ENCODE results near the gene NBAS. TPM values are rescaled to one million over a fixed set of nuclear protein-coding genes. Genes with fewer than 3 reads are reported as not detected.

Gene NBAS
- total and polyA plus RNA-seq, 2 of the 4 experiments (the other 2 are of a cell fraction), result 22.3 to 105 TPM

- Histone ChIP-seq H2BK120ac (ENCODE audit: low read depth, low read length) (no peak overlapping the region), H3K36me3 (ENCODE audit: control insufficient read depth, insufficient read depth, low read length) (no peaks in the 10 kb centered on the region), H4K8ac (ENCODE audit: low read depth in 2 of 2, low read length in 2 of 2) (no peak overlapping the region), H3K9ac (ENCODE audit: low read depth, low read length) (no peak overlapping the region), H3K4me3 (ENCODE audit: insufficient read depth, low read depth, low read length) (no peak overlapping the region), H2AK5ac (ENCODE audit: low read depth, low read length) (no peak overlapping the region), H2BK20ac (ENCODE audit: low read depth, low read length) (no peak overlapping the region), H2BK5ac (ENCODE audit: low read depth, low read length, poor library complexity, severe bottlenecking) (no peak overlapping the region), H3K23ac (ENCODE audit: low read depth, low read length) (no peak overlapping the region), H2AFZ (replicated peaks; ENCODE audit: low read length, poor library complexity) (no peak overlapping the region), H3K56ac (ENCODE audit: extremely low read depth, insufficient read depth, low read length) (no peak overlapping the region), H3K9me3 (ENCODE audit: control insufficient read depth, insufficient read depth, low read length) (peaks cover 3% of the 10 kb centered on the region; the same call in 1 of the 2 replicates), H3K27ac (ENCODE audit: insufficient read depth, low read length) (no peak overlapping the region), H2BK15ac (ENCODE audit: low read depth, low read length) (no peak overlapping the region), H2AK9ac (replicated peaks; ENCODE audit: low read depth, low read length, poor library complexity) (no peak overlapping the region), H3K4me1 (ENCODE audit: control insufficient read depth, insufficient read depth, low read length) (no peaks in the 10 kb centered on the region), H3K4ac (ENCODE audit: low read depth, low read length) (no peak overlapping the region), H3K14ac (replicated peaks; ENCODE audit: low read depth, low read length) (no peak overlapping the region), H4K91ac (ENCODE audit: insufficient read depth, low read depth, low read length) (no peak overlapping the region), H3K18ac (ENCODE audit: low read depth, low read length) (no peak overlapping the region), H4K20me1 (ENCODE audit: insufficient read depth, low read length) (no peaks in the 10 kb centered on the region), H4K5ac (ENCODE audit: low read depth, low read length) (no peak overlapping the region), H3K4me2 (ENCODE audit: low read depth, low read length) (no peak overlapping the region), H3K27me3 (ENCODE audit: control insufficient read depth, insufficient read depth, low read length) (no peaks in the 10 kb centered on the region), H3K79me1 (ENCODE audit: low read depth in 1 of 2, low read length in 2 of 2) (no peaks in the 10 kb centered on the region), H3K9me1 (ENCODE audit: insufficient read depth, low read length) (peaks cover 4% of the 10 kb centered on the region; the same call in 1 of the 2 replicates)
- TF ChIP-seq CTCF (conservative IDR thresholded peaks at IDR 0.05; ENCODE audit: low read depth, low read length) (no peak), MAZ (IDR thresholded peaks at IDR 0.05; ENCODE audit: borderline replicate concordance, low read depth, low read length) (no peak), CHD1 (IDR thresholded peaks at IDR 0.05; ENCODE audit: low read depth, low read length) (no peak), NFE2L2 (IDR thresholded peaks at IDR 0.05; ENCODE audit: low read depth, low read length) (no peak), POLR2A (IDR thresholded peaks at IDR 0.05; ENCODE audit: low read depth, low read length) (no peak), SMC3 (IDR thresholded peaks at IDR 0.05; ENCODE audit: low read depth, low read length) (no peak), BHLHE40 (IDR thresholded peaks at IDR 0.05; ENCODE audit: low read depth, low read length) (no peak), ELK1 (IDR thresholded peaks at IDR 0.05; ENCODE audit: borderline replicate concordance, low read depth, low read length) (no peak), RFX5 (IDR thresholded peaks at IDR 0.05; ENCODE audit: low read depth, low read length) (no peak), MAFK (IDR thresholded peaks at IDR 0.05; ENCODE audit: low read depth, low read length) (no peak), RAD21 (IDR thresholded peaks at IDR 0.05; ENCODE audit: low read length) (no peak), FOS (IDR thresholded peaks at IDR 0.05; ENCODE audit: low read depth, low read length) (no peak)
- CTCF ChIA-PET, result no interaction called here
- POLR2A ChIA-PET (ENCODE audit: unreplicated experiment), result no interaction called here
- 80% methylated on average over 1 of the region's 7 CpGs; no CpG with 5 or more reads in 1 of the 2 experiments for WGBS, 2 experiments (ENCODE audit: extremely low coverage in 2 of 2, insufficient read length in 1 of 2)
- in situ Hi-C loops (cut with MboI; ENCODE audit: low sequenced_read_pairs) (no loop called here), intact Hi-C loops (cut with micrococcal nuclease) (no loop called here), dilution Hi-C loops (cut with HindIII; ENCODE audit: low sequenced_read_pairs, unreplicated experiment) (no loop called here)
- BruUV-seq (replicated peaks), result no TSS peak
- ATAC-seq (ENCODE audit: low read depth) (no peak), DNase-seq (no peak)
Observed at GRCh38 chr2:15141211-15141610, 419.9 kb downstream of the NBAS start.

Data from IMR-90 (cell line).